Activated naive CD4-positive, alpha-beta T cell treated with Interleukin-2 at 50 U/mL for 16 hours (primary cell): ENCODE data around the gene SKI.

ENCODE experiments used
- DNase-seq: peaks from one replicate; pipeline ENCODE4 v3.0.0-alpha.2; 2020

The SKI gene

GRCh38 chr1:2358072-2358471 is 130.0 kb downstream of the SKI start:
- DNase-seq, result no peak

DNA sequence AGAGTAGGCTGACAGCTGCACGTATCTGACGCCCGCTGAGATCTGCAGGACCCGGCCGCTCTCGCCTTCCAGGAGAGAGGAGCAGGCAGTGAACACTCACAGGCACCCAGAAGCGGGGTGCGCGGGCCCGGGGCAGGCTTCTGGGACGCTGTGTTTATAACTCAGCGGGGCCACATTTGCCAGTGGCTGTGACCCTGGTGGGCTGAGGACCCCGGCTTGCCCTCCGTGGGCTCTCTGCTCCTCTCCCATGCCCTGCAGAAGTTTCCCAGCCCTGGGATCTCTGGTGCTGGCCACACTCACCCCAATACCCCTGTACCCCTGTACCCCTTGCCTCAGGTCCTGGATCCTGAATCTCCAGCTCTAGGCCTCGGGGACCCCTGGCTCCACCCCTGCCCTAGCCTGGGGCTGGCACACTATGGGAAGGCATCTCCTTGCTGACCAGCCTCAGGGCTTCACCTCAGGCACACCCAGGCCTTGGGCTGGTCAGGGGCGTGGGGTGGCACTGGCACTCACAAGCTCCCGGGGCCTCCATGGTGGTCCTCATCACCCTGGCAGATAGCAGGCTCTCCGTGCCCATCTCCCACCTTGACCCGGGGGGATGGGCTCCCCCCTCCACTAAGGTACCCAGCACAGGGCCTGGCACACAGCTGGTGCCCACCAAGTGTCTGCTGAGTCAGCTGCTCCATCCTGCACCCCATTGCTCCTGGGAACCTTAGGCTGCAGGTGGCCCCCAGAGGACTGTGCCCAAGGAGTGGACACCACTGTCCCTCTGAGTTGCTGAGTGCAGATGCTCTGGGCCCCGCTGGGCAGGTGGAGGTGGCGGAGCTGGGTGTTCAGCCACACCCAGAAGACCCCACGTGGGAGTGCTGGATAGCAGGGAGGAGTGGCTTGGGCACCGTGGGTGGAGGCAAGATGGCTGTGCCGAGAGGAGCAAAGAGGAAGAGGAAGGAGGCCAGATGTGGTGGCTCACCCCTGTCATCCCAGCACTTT is 130.8 kb downstream of the SKI start:
- DNase-seq, result no peak
